GM12891 (cell line): ENCODE data around the gene PSKH1.

Experiments
- POLR2A ChIP-seq: IDR thresholded peaks from 2 replicates; pipeline ENCODE4 v1.6.1; 2011; ENCODE audit warnings: low read depth, low read length, control low read depth
- TAF1 ChIP-seq: IDR thresholded peaks from 2 replicates; pipeline ENCODE4 v1.6.1; 2011; ENCODE audit warnings: low read depth, low read length, control low read depth

- no peak for TF ChIP-seq TAF1
- no peak for TF ChIP-seq POLR2A
Observed at GRCh38 chr16:67853670-67854069, 39.4 kb upstream of the PSKH1 start.
